Lower lobe of right lung (tissue), 2 donors: ENCODE results near the gene ZBTB9. TPM values are rescaled to one million over a fixed set of nuclear protein-coding genes. Genes with fewer than 3 reads are reported as not detected.

Experiments used
- ATAC-seq, 2 donors: fragments of 200-7000 bp; cut with Tn5 transposase; one replicate each; pipeline ENCODE4 v1.9.1; 2020 to 2022; ENCODE audit warnings: mild to moderate bottlenecking in 2 of 2, moderate library complexity in 2 of 2
- DNase-seq: peaks from one replicate; pipeline ENCODE4 v3.0.0-alpha.2; 2020
- H3K27ac ChIP-seq: fragments of 200-600 bp; one replicate; pipeline ENCODE4 v1.8.0; 2022
- H3K27me3 ChIP-seq: fragments of 200-600 bp; one replicate; pipeline ENCODE4 v1.8.0; 2022; ENCODE audit warnings: low read depth
- H3K36me3 ChIP-seq: fragments of 200-600 bp; one replicate; pipeline ENCODE4 v1.8.0; 2022; ENCODE audit warnings: mild to moderate bottlenecking
- H3K4me1 ChIP-seq: fragments of 200-600 bp; one replicate; pipeline ENCODE4 v1.8.0; 2022
- H3K4me3 ChIP-seq: fragments of 200-600 bp; one replicate; pipeline ENCODE4 v1.8.0; 2022; ENCODE audit warnings: mild to moderate bottlenecking
- H3K9me3 ChIP-seq: fragments of 200-600 bp; one replicate; pipeline ENCODE4 v1.8.0; 2022
- intact Hi-C: fragments of 100-400 bp; cut with DNase I; formaldehyde crosslinking; loops from one replicate; pipeline ENCODE4 v1.11.0; 2022
- total RNA-seq: library from RNA; stranded (reverse); fragmentation: NEBNext Ultra II Directional; extraction: Animal tissue kit (Norgen Biotek cat#: 25700); gene quantifications from one replicate; pipeline ENCODE4 v1.2.1, GENCODE V29; 2021
- TF ChIP-seq, protein P1 (sequence below): fragments of 200-600 bp; IDR thresholded peaks from one replicate; pipeline ENCODE4 v1.8.0; 2022; ENCODE audit warnings: antibody characterized with exemption, mild to moderate bottlenecking
- donor health status: DM: no; HTN: yes; CAD: no; lungs with severe emphysema.

Gene ZBTB9
- total RNA-seq, 1 donor from 2014 or later = 9.5 TPM

DNA sequence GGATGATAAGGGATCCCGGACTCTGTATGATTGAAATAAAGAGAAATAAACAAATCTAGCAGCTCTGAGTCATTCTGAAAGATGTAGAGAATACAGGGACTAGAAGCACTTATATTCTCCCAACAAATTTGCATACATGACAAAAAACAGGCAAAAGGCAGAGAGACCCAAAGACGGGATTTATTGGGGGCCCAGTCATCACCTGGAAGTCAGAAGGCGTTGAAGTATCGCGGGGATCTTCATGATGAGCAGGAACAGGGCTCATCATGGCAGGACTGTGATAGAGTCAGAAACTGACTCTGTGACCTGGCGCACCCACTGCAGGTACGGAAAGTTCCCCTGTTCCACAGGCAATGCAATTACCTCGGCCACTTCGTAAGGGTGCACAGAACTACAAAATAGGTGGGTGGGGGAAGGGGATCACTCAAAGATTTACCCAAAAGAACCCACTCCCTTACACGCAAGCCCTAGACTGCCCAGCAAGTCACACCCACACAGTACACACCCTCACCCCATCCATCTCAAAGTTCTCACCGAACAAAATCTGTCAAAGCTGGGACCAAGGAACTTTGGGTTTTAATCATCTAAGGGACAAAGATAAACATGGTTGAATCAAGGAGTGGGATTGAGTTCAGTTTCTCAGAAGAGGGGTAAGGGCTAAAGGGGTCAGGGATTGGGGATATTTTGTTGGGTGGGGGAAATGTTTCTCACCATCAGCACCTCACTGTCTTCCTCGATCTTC lies 37.8 kb upstream of the ZBTB9 start:
- no peaks in the 10 kb centered on the region for H3K27me3 ChIP-seq
- H3K4me1 ChIP-seq = peaks cover 58% of the 10 kb centered on the region
- no peaks in the 10 kb centered on the region for H3K9me3 ChIP-seq
- intact Hi-C loops = no loop called here
- H3K27ac ChIP-seq = no peak overlapping the region
- peaks cover 46% of the 10 kb centered on the region for H3K36me3 ChIP-seq
- ATAC-seq (no peak), DNase-seq (no peak)
- H3K4me3 ChIP-seq = peak overlapping the region; percentile 85
- TF ChIP-seq, protein P1, sequence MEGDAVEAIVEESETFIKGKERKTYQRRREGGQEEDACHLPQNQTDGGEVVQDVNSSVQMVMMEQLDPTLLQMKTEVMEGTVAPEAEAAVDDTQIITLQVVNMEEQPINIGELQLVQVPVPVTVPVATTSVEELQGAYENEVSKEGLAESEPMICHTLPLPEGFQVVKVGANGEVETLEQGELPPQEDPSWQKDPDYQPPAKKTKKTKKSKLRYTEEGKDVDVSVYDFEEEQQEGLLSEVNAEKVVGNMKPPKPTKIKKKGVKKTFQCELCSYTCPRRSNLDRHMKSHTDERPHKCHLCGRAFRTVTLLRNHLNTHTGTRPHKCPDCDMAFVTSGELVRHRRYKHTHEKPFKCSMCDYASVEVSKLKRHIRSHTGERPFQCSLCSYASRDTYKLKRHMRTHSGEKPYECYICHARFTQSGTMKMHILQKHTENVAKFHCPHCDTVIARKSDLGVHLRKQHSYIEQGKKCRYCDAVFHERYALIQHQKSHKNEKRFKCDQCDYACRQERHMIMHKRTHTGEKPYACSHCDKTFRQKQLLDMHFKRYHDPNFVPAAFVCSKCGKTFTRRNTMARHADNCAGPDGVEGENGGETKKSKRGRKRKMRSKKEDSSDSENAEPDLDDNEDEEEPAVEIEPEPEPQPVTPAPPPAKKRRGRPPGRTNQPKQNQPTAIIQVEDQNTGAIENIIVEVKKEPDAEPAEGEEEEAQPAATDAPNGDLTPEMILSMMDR = no peak

DNA sequence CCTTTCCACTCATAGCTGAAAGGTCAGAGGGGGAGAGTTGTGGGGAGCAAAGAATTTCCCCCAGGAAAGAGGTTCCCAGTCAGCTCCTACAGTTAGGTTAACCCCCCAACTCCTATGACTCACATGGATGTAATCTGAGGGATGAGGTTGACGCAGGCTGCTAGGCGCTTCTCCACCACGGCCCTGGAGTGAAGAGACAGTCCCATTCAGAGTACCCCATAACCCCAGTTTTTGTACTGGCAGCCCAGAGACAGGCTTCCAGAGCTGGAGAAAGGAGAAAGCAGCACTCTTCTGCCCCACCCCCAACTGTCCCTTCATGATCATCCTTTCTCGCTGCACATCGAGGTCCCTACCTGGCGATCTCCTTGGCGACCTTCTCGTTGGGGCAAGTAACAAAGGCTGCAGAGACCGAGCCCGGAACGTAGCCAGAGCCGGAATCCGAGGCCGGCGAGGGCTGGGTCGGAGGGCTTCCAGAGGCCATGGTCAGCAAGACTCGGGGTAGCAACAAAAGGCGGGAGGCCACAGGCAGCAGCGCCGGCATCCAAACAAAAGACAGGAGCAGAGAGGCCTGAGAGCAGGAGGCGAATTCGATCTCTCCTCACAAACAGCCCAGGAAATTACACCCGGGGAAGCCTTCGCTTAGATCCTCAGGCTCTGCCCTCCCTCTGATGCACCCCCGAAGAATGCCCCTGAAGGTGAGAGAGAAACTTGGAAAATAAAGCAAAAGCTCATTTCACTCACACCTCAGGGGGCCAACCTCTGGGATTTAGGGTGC lies 37.1 kb upstream of the ZBTB9 start:
- Histone ChIP-seq H3K27ac (peak overlapping the region; percentile 94), H3K9me3 (no peaks in the 10 kb centered on the region), H3K4me1 (peaks cover 51% of the 10 kb centered on the region), H3K27me3 (no peaks in the 10 kb centered on the region), H3K4me3 (peak overlapping the region; percentile 85), H3K36me3 (peaks cover 44% of the 10 kb centered on the region)
- TF ChIP-seq, protein P1 = no peak
- DNase-seq (no peak), ATAC-seq (peak in 1 of 2 donors; percentile 9)
- intact Hi-C loops = no loop called here

GRCh38 chr6:33417903-33418689 lies 36.3 kb upstream of the ZBTB9 start, which contains the start of gene CUTA:
Gene CUTA, minus strand, starts transcription at chr6:33418107. Its CDS starts 107 bp downstream, at chr6:33418000.
- peak; percentile 97 for ATAC-seq
- intact Hi-C loops = no loop called here

GRCh38 chr6:33418690-33419291 lies 35.6 kb upstream of the ZBTB9 start:
- H3K27ac ChIP-seq = peak overlapping the region; percentile 94
- TF ChIP-seq, protein P1 = no peak
- DNase-seq = no peak
- peaks cover 38% of the 10 kb centered on the region for H3K4me1 ChIP-seq
- intact Hi-C loops = no loop called here
- no peak for ATAC-seq
- peaks cover 29% of the 10 kb centered on the region for H3K36me3 ChIP-seq
- no peaks in the 10 kb centered on the region for H3K27me3 ChIP-seq
- H3K9me3 ChIP-seq = no peaks in the 10 kb centered on the region
- peak overlapping the region; percentile 85 for H3K4me3 ChIP-seq

More at GRCh38 chr6:33417903-33418689, 36.3 kb upstream of the ZBTB9 start, which contains the start of gene CUTA:
- Histone ChIP-seq H3K27ac (peak within 1 kb of the TSS; percentile 94), H3K27me3 (no peaks in the 10 kb centered on the region), H3K36me3 (peaks cover 36% of the 10 kb centered on the region), H3K4me1 (peaks cover 43% of the 10 kb centered on the region), H3K4me3 (peak within 1 kb of the TSS; percentile 85), H3K9me3 (no peaks in the 10 kb centered on the region)
- peak; percentile 100 for DNase-seq
- TF ChIP-seq, protein P1 = peak; percentile 35
